ENCODE measurements around the gene DRAM1.
"Not testable (repeated sequence)": the region's sequence is repeated elsewhere in the genome, so short reads cannot be mapped to it uniquely, and the experiment has no call there.

Gene DRAM1

DNA sequence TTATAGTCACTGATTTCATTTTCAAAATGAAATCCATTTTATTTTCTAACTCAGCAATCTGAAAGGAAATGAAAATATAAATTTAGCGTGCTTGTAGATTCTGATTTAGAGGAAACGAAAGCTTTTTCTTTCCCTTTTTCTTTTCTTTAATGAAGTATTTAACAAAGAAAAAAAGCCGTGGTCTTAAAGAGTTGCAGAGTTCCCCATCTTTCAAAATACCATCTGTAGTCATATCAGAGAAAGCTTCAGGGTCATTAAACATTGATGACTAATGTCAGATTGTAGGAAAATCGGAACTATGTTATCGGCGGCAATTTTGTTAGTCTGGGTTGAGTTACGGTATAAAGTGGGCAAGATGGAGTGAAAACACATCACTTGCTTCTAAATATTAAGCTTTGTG lies 32.3 kb downstream of the DRAM1 start:
- TF ChIP-seq POLR2AphosphoS5 (IDR thresholded peaks at IDR 0.05; ENCODE audit: low read depth) (no peak), GABPA (IDR thresholded peaks at IDR 0.05; ENCODE audit: low read depth) (no peak), SPI1 (IDR thresholded peaks at IDR 0.05; ENCODE audit: borderline replicate concordance, low read depth) (no peak)
- TF ChIP-seq, protein P1, sequence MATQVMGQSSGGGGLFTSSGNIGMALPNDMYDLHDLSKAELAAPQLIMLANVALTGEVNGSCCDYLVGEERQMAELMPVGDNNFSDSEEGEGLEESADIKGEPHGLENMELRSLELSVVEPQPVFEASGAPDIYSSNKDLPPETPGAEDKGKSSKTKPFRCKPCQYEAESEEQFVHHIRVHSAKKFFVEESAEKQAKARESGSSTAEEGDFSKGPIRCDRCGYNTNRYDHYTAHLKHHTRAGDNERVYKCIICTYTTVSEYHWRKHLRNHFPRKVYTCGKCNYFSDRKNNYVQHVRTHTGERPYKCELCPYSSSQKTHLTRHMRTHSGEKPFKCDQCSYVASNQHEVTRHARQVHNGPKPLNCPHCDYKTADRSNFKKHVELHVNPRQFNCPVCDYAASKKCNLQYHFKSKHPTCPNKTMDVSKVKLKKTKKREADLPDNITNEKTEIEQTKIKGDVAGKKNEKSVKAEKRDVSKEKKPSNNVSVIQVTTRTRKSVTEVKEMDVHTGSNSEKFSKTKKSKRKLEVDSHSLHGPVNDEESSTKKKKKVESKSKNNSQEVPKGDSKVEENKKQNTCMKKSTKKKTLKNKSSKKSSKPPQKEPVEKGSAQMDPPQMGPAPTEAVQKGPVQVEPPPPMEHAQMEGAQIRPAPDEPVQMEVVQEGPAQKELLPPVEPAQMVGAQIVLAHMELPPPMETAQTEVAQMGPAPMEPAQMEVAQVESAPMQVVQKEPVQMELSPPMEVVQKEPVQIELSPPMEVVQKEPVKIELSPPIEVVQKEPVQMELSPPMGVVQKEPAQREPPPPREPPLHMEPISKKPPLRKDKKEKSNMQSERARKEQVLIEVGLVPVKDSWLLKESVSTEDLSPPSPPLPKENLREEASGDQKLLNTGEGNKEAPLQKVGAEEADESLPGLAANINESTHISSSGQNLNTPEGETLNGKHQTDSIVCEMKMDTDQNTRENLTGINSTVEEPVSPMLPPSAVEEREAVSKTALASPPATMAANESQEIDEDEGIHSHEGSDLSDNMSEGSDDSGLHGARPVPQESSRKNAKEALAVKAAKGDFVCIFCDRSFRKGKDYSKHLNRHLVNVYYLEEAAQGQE (IDR thresholded peaks at IDR 0.05; ENCODE audit: insufficient replicate concordance, low read depth): no peak
- TF ChIP-seq, protein P2, sequence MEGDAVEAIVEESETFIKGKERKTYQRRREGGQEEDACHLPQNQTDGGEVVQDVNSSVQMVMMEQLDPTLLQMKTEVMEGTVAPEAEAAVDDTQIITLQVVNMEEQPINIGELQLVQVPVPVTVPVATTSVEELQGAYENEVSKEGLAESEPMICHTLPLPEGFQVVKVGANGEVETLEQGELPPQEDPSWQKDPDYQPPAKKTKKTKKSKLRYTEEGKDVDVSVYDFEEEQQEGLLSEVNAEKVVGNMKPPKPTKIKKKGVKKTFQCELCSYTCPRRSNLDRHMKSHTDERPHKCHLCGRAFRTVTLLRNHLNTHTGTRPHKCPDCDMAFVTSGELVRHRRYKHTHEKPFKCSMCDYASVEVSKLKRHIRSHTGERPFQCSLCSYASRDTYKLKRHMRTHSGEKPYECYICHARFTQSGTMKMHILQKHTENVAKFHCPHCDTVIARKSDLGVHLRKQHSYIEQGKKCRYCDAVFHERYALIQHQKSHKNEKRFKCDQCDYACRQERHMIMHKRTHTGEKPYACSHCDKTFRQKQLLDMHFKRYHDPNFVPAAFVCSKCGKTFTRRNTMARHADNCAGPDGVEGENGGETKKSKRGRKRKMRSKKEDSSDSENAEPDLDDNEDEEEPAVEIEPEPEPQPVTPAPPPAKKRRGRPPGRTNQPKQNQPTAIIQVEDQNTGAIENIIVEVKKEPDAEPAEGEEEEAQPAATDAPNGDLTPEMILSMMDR (IDR thresholded peaks at IDR 0.05; ENCODE audit: insufficient read depth, low read length): no peak
- Histone ChIP-seq H3K27me3 (ENCODE audit: insufficient read depth, poor library complexity, severe bottlenecking) (no peaks in the 10 kb centered on the region), H3K27ac (replicated peaks) (no peak overlapping the region), H3K4me3 (replicated peaks; ENCODE audit: insufficient read depth, low read length) (no peak overlapping the region)
- no peak for DNase-seq (ENCODE audit: low read depth in 1 of 2, low spot score in 1 of 2)

DNA sequence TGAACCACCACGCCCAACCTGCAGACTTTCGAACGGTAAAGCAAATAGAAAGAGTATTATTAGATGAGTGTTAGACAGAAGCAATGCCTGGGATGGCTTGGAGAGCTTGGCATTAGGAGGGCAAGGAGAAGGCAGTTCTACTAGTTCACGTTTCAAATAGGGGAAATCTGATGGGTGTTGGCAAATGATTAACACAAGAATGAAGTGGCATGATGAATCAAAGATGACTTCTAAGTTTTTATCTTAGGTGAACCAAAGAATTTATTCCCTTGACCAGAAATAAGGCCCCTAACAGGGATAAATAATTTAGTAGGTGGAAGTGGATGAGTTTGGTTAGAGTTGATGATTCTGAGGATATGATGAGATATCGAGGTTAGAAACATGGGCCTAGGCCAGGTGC lies 38.5 kb downstream of the DRAM1 start:
- no peak for DNase-seq (ENCODE audit: low read depth in 1 of 2, low spot score in 1 of 2)
- H3K4me3 ChIP-seq (replicated peaks; ENCODE audit: insufficient read depth, low read length): no peak overlapping the region
- H3K27ac ChIP-seq (replicated peaks): no peak overlapping the region
- no peaks in the 10 kb centered on the region for H3K27me3 ChIP-seq (ENCODE audit: insufficient read depth, poor library complexity, severe bottlenecking)
- TF ChIP-seq POLR2AphosphoS5 (IDR thresholded peaks at IDR 0.05; ENCODE audit: low read depth) (no peak), SPI1 (IDR thresholded peaks at IDR 0.05; ENCODE audit: borderline replicate concordance, low read depth) (no peak), GABPA (IDR thresholded peaks at IDR 0.05; ENCODE audit: low read depth) (no peak)
- TF ChIP-seq, protein P1 (IDR thresholded peaks at IDR 0.05; ENCODE audit: insufficient replicate concordance, low read depth): no peak

DNA sequence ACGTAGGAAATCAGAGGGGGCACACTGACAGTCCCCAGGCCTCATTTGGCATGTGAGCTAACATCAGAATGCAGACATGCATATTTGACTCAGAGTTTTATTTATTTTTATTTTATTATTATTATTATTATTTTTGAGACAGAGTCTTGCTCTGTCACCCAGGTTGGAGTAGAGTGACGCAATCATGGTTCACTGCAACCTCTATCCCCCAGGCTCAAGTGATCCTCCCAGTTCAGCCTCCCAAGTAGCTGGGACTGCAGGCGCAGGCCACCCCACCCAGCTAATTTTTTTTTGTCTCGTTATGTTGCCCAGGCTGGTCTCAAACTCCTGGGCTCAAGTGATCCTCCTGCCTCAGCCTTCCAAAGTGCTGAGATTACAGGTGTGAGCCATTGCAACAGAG lies 41.4 kb downstream of the DRAM1 start:
- not testable (repeated sequence) for H3K27ac ChIP-seq (replicated peaks); H3K27me3 ChIP-seq (ENCODE audit: insufficient read depth, poor library complexity, severe bottlenecking); H3K4me3 ChIP-seq (replicated peaks; ENCODE audit: insufficient read depth, low read length); DNase-seq (ENCODE audit: low read depth in 1 of 2, low spot score in 1 of 2)

DNA sequence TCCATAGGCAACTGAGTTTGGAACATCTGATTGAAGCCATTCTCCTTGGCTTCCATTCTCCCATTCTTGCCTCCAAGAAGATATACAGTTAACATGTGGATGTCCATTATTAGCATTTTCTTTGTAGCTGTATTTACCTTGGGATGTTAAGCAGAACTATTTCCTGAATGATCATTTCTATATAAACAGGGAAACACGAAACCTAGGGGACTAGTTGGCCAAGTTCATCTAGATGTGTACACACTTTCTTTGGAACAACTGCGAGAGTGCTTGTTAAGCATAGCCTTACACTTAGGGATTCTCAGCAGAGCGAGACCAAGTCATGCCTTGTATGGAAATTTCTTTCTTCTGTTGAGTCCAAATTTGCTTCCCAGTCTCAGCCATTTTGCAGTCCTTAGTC lies 42.1 kb downstream of the DRAM1 start:
- Histone ChIP-seq H3K27me3 (ENCODE audit: insufficient read depth, poor library complexity, severe bottlenecking) (no peaks in the 10 kb centered on the region), H3K27ac (replicated peaks) (no peak overlapping the region), H3K4me3 (replicated peaks; ENCODE audit: insufficient read depth, low read length) (no peak overlapping the region)
- no peak for DNase-seq (ENCODE audit: low read depth in 1 of 2, low spot score in 1 of 2)
- no peak for TF ChIP-seq POLR2AphosphoS5 (IDR thresholded peaks at IDR 0.05; ENCODE audit: low read depth)
- no peak for TF ChIP-seq SPI1 (IDR thresholded peaks at IDR 0.05; ENCODE audit: borderline replicate concordance, low read depth)
- TF ChIP-seq GABPA (IDR thresholded peaks at IDR 0.05; ENCODE audit: low read depth): no peak
- TF ChIP-seq, protein P2 (IDR thresholded peaks at IDR 0.05; ENCODE audit: insufficient read depth, low read length): no peak
- TF ChIP-seq, protein P1 (IDR thresholded peaks at IDR 0.05; ENCODE audit: insufficient replicate concordance, low read depth): no peak

All from HL-60 (cell line).